ENCODE data around the gene PDZRN3.

PDZRN3 gene

GRCh38 chr3:73389117-73389813, 235.5 kb downstream of the PDZRN3 start:
- no peak for DNase-seq
- H3K36me3 ChIP-seq, result peaks cover 40 to 74% (median 68%) of the 10 kb centered on the region in 3 donors
- TF ChIP-seq CTCF (IDR thresholded peaks at IDR 0.05), result no peak
- intact Hi-C loops (cut with DNase I; ENCODE audit: low total_unique reads), result no loop called here
- H3K4me1 ChIP-seq, result peaks cover 0 to 13% (median 0%) of the 10 kb centered on the region in 4 donors
- no peaks in the 10 kb centered on the region for H3K9me3 ChIP-seq
- no peaks in the 10 kb centered on the region for H3K27me3 ChIP-seq
- no peak overlapping the region for H3K4me3 ChIP-seq
- H3K27ac ChIP-seq, result peak overlapping the region in 1 of 2 donors; percentile 17

- no peak for DNase-seq
- H3K36me3 ChIP-seq, result peaks cover 61 to 83% (median 83%) of the 10 kb centered on the region in 3 donors
- no peak overlapping the region for H3K4me3 ChIP-seq
- peaks cover 0 to 13% (median 0%) of the 10 kb centered on the region in 4 donors for H3K4me1 ChIP-seq
- H3K27me3 ChIP-seq, result no peaks in the 10 kb centered on the region
- H3K9me3 ChIP-seq, result no peaks in the 10 kb centered on the region
- H3K27ac ChIP-seq, result no peak overlapping the region
- no peak for TF ChIP-seq CTCF (IDR thresholded peaks at IDR 0.05)
- intact Hi-C loops (cut with DNase I; ENCODE audit: low total_unique reads), result no loop called here
These were observed 239.2 kb downstream of the PDZRN3 start for GRCh38 chr3:73385568-73385967.

GRCh38 chr3:73384091-73384906, 240.4 kb downstream of the PDZRN3 start:
- Histone ChIP-seq H3K4me3 (no peak overlapping the region), H3K36me3 (peaks cover 54 to 72% (median 70%) of the 10 kb centered on the region in 3 donors), H3K9me3 (no peaks in the 10 kb centered on the region), H3K27me3 (no peaks in the 10 kb centered on the region), H3K4me1 (peaks cover 0 to 4% (median 0%) of the 10 kb centered on the region in 4 donors), H3K27ac (no peak overlapping the region)
- DNase-seq, result no peak
- intact Hi-C loops (cut with DNase I; ENCODE audit: low total_unique reads), result no loop called here
- no peak for TF ChIP-seq CTCF (IDR thresholded peaks at IDR 0.05)

- intact Hi-C loops (cut with DNase I; ENCODE audit: low total_unique reads), result no loop called here
- TF ChIP-seq CTCF (IDR thresholded peaks at IDR 0.05), result no peak
- no peak overlapping the region for H3K27ac ChIP-seq
- peaks cover 0 to 4% (median 0%) of the 10 kb centered on the region in 4 donors for H3K4me1 ChIP-seq
- no peak for DNase-seq
- no peak overlapping the region for H3K4me3 ChIP-seq
- H3K36me3 ChIP-seq, result peaks cover 54 to 70% (median 68%) of the 10 kb centered on the region in 3 donors
- H3K9me3 ChIP-seq, result no peaks in the 10 kb centered on the region
- no peaks in the 10 kb centered on the region for H3K27me3 ChIP-seq
These were observed 241.2 kb downstream of the PDZRN3 start for GRCh38 chr3:73383470-73384049.

GRCh38 chr3:73381551-73381950, 243.2 kb downstream of the PDZRN3 start:
- intact Hi-C loops (cut with DNase I; ENCODE audit: low total_unique reads), result no loop called here
- no peak overlapping the region for H3K27ac ChIP-seq
- H3K36me3 ChIP-seq, result peaks cover 42 to 52% (median 48%) of the 10 kb centered on the region in 3 donors
- peaks cover 0 to 4% (median 0%) of the 10 kb centered on the region in 4 donors for H3K4me1 ChIP-seq
- no peaks in the 10 kb centered on the region for H3K27me3 ChIP-seq
- TF ChIP-seq CTCF (IDR thresholded peaks at IDR 0.05), result no peak
- H3K9me3 ChIP-seq, result no peaks in the 10 kb centered on the region
- no peak for DNase-seq
- H3K4me3 ChIP-seq, result no peak overlapping the region

Data from tibial artery (tissue), 4 donors.